Esophagus (tissue), 2 donors: ENCODE results near the gene WDR12. TPM values are rescaled to one million over a fixed set of nuclear protein-coding genes. Genes with fewer than 3 reads are reported as not detected.
A peak's percentile ranks its signal among the peaks of the same experiment; 100 is the strongest.
"Not testable (repeated sequence)": the region's sequence is repeated elsewhere in the genome, so short reads cannot be mapped to it uniquely, and the experiment has no call there.

Experiments used
- H3K27ac ChIP-seq, 2 donors: one replicate each; pipeline ENCODE4 v1.5.1; 2013; ENCODE audit warnings: low read depth in 2 of 2, mild to moderate bottlenecking in 2 of 2, inconsistent platforms in 1 of 2, low read length in 1 of 2, moderate library complexity in 1 of 2
- H3K27me3 ChIP-seq, 2 donors: one replicate each; pipeline ENCODE4 v1.6.1; 2013; ENCODE audit warnings: low read length in 2 of 2, control low read depth in 1 of 2, mild to moderate bottlenecking in 1 of 2; ENCODE audit not compliant: insufficient read depth in 2 of 2, control insufficient read depth in 1 of 2
- H3K36me3 ChIP-seq, 2 donors: one replicate each; pipeline ENCODE4 v1.6.1; 2013; ENCODE audit warnings: low read length in 1 of 2; ENCODE audit not compliant: control insufficient read depth in 2 of 2, insufficient read depth in 2 of 2
- H3K4me1 ChIP-seq, 2 donors: one replicate each; pipeline ENCODE4 v1.6.1; 2013; ENCODE audit warnings: low read length in 1 of 2; ENCODE audit not compliant: control insufficient read depth in 2 of 2, insufficient read depth in 2 of 2
- H3K4me3 ChIP-seq, 2 donors: one replicate each; pipeline ENCODE4 v1.5.1; 2013; ENCODE audit warnings: low read length in 2 of 2, mild to moderate bottlenecking in 2 of 2, low read depth in 1 of 2, moderate library complexity in 1 of 2
- H3K9me3 ChIP-seq, 2 donors: one replicate each; pipeline ENCODE4 v1.6.1; 2013; ENCODE audit warnings: mild to moderate bottlenecking in 2 of 2, low read depth in 1 of 2, low read length in 1 of 2, moderate library complexity in 1 of 2; ENCODE audit not compliant: control insufficient read depth in 2 of 2, insufficient read depth in 1 of 2
- WGBS, 2 donors: extraction: QIAGEN DNeasy Blood & Tissue Kit; methylation state at CpG; one replicate each; pipeline ENCODE4 v1.1.7; 2013; 5-methylcytosine and 5-hydroxymethylcytosine counted together
- polyA plus RNA-seq, 2 donors: library from polyadenylated mRNA; stranded (reverse); fragments of 200-250 nt; gene quantifications; one replicate each; pipeline ENCODE4 v1.2.3, GENCODE V29; 2013
- donor health status: healthy with polysubstance abuse.
- donor health status: Bipolar disorder and iron deficiency.

WDR12 gene
- polyA plus RNA-seq, 2 donors = 20.6 to 21.6 TPM

DNA sequence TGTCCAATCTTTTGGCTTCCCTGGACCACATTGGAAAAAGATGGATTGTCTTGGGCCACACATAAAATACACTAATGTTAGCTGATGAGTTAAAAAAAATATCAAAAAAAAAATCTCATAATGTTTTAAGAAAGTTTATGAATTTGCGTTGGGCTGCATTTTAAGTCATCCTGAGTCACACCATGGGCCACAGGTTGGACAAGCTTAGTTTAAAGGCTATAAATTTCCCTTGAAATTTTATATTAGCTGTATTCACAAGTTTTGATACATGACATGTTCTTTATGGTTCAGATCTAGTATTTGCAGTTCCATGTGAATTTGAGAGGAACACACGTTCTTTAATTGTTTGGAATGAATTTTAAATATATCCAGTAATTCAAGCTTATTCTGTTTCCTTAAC, 22.5 kb upstream of the WDR12 start:
- Histone ChIP-seq H3K27ac (no peak overlapping the region), H3K36me3 (peaks cover 0 to 4% of the 10 kb centered on the region in 2 donors), H3K4me3 (no peak overlapping the region), H3K9me3 (no peaks in the 10 kb centered on the region), H3K27me3 (no peaks in the 10 kb centered on the region), H3K4me1 (peaks cover 0 to 3% of the 10 kb centered on the region in 2 donors)
- WGBS, 2 donors = 86 to 87% methylated on average over 2 of the region's 2 CpGs

DNA sequence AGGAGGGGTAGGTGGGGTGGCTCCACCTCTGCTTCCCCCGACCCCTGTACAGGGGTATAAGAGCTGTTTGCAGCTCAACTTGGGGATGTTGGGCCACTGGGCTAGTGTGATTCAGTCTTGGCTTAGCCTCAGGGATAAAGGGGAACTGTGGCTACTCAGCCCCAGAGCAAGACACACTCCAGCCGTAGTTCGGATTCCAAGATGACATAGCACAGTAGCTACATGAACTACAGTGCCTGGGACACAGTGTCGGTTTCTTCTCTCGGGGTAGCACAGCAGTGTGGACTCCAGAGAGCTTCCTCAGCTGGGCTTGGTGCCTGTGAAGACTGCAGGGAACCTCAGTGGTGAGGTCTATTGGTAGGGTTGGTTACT, 21.7 kb upstream of the WDR12 start:
- peaks cover 0 to 1% of the 10 kb centered on the region in 2 donors for H3K36me3 ChIP-seq
- 90 to 92% methylated on average over 5 of the region's 5 CpGs for WGBS, 2 donors
- no peak overlapping the region for H3K27ac ChIP-seq
- peaks cover 0 to 3% of the 10 kb centered on the region in 2 donors for H3K4me1 ChIP-seq
- H3K27me3 ChIP-seq = no peaks in the 10 kb centered on the region
- H3K4me3 ChIP-seq = no peak overlapping the region
- H3K9me3 ChIP-seq = no peaks in the 10 kb centered on the region

DNA sequence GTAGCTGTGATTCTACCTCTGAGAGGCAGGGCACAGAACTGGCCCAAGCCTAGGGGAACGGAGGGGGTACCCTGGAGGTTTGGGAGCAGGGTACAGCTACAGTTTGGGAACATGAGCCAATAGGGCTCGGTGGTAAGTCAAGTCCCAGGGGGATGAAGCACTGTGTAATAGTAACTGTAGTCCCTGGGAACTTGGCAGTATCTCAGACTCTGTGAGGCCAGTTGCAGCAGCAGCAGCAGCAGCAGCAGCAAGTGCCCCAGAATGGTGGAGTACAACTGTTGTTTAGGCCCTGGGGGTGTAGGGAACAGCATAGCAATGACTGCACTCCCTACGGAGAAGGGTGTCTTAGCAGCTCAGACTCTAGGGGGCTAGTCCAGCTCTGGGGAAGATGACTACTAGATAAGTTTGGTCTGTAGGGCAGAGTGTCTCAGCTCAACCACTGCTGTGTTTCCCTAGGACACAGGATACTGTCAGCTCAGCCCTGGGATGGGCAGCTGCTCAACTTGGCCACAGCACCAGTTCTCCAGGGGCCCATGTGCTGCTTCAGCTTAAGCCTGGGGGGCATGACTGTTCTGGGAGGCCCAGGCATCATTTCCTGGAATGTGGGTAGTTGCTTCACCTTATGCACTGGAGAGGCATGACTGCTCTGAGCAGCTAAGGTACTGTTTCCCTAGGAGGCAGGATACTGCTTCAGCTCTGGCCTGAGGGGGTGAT, 21.1 kb upstream of the WDR12 start:
- H3K4me3 ChIP-seq = no peak overlapping the region
- peaks cover 0 to 2% of the 10 kb centered on the region in 2 donors for H3K36me3 ChIP-seq
- H3K9me3 ChIP-seq = no peaks in the 10 kb centered on the region
- no peak overlapping the region for H3K27ac ChIP-seq
- no peaks in the 10 kb centered on the region for H3K27me3 ChIP-seq
- peaks cover 0 to 3% of the 10 kb centered on the region in 2 donors for H3K4me1 ChIP-seq
- WGBS, 2 donors = 90 to 91% methylated on average over 3 of the region's 3 CpGs

- no peaks in the 10 kb centered on the region for H3K36me3 ChIP-seq
- no peaks in the 10 kb centered on the region for H3K9me3 ChIP-seq
- WGBS, 2 donors = 73 to 81% methylated on average over 1 of the region's 1 CpG
- no peaks in the 10 kb centered on the region for H3K27me3 ChIP-seq
- no peaks in the 10 kb centered on the region for H3K4me1 ChIP-seq
- H3K27ac ChIP-seq = no peak overlapping the region
- no peak overlapping the region for H3K4me3 ChIP-seq
These were observed 7.4 kb upstream of the WDR12 start for GRCh38 chr2:202918860-202919259.

GRCh38 chr2:202912342-202913201, 1.1 kb upstream of the WDR12 start:
- not testable (repeated sequence) for H3K36me3 ChIP-seq, H3K27me3 ChIP-seq, H3K4me1 ChIP-seq, H3K9me3 ChIP-seq
- H3K4me3 ChIP-seq = peak overlapping the region; percentile 72 to 92
- WGBS, 2 donors = 1 to 5% methylated on average over 6 to 21 of the region's 49 CpGs
- H3K27ac ChIP-seq = peak overlapping the region; percentile 56 to 92

- Histone ChIP-seq H3K4me1 (no peaks in the 10 kb centered on the region), H3K27me3 (no peaks in the 10 kb centered on the region), H3K9me3 (no peaks in the 10 kb centered on the region), H3K36me3 (no peaks in the 10 kb centered on the region), H3K27ac (peak overlapping the region; percentile 34 to 56), H3K4me3 (peak overlapping the region; percentile 72 to 92)
- 0% methylated on average over 8 of the region's 8 CpGs for WGBS, 2 donors
These were observed 316 bp downstream of the WDR12 start for GRCh38 chr2:202911203-202911511.

GRCh38 chr2:202910698-202911097, 775 bp downstream of the WDR12 start:
- Histone ChIP-seq H3K4me3 (peak overlapping the region in 1 of 2 donors; percentile 92), H3K27me3 (no peaks in the 10 kb centered on the region), H3K4me1 (no peaks in the 10 kb centered on the region), H3K27ac (no peak overlapping the region), H3K9me3 (no peaks in the 10 kb centered on the region), H3K36me3 (no peaks in the 10 kb centered on the region)
- 12 to 13% methylated on average over 3 of the region's 3 CpGs for WGBS, 2 donors

DNA sequence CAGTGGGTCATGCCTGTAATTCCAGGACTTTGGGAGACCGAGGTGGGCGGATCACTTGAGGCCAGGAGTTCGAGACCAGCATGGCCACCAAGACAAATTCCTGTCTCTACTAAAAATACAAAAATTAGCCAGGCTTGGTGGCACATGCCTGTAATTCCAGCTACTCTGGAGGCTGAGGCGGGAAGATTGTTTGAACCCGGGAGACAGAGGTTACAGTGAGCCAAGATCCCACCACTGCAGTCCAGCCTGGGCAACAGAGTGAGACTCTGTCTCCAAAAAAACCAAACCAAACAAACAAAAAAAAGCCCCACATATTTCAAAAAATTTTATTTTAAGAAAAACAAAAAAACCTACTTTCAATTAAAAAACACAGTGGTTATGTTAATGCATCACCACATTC, 1.2 kb downstream of the WDR12 start:
- H3K36me3 ChIP-seq, H3K27ac ChIP-seq, H3K4me1 ChIP-seq, H3K27me3 ChIP-seq, H3K9me3 ChIP-seq: not testable (repeated sequence)
- H3K4me3 ChIP-seq = peak overlapping the region in 1 of 2 donors; percentile 92
- 87 to 89% methylated on average over 5 of the region's 5 CpGs for WGBS, 2 donors

DNA sequence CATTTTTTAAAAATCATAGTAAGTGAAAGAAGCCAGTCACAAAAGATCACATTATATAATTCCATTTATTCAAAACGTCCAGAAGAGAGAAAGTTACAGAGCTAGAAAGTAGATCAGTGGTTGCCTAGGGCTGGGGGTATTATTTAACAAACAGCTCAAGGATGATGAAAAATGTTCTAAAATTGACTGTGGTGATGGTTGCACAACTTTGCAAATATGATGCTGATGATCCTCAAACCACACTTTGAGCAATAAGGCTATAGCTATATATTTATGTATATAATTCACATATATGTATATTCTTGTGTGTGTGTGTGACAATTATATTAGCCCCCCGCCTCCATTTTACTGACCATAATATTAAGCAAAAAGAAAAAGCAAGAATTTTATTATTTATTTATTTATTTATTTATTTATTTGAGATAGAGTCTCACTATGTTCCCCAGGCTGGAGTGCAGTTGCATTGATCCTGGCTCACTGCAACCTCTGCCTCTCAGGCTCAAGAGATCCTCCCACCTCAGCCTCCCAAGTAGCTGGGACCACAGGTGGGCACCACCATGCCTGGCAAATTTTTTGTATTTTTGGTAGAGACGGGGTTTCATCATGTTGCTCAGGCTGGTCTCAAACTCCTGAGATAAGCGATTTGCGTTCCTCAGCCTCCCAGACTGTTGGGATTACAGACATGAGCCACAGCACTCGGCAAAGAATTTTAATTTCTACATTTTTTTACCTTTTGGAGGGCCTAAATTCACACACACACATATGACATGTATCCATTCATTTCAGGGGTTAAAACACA, 1.9 kb downstream of the WDR12 start:
- 89% methylated on average over 6 of the region's 6 CpGs for WGBS, 2 donors
- Histone ChIP-seq H3K4me3 (no peak overlapping the region), H3K27me3 (no peaks in the 10 kb centered on the region), H3K9me3 (no peaks in the 10 kb centered on the region), H3K4me1 (no peaks in the 10 kb centered on the region), H3K36me3 (no peaks in the 10 kb centered on the region), H3K27ac (no peak overlapping the region)
